ENCODE measurements around the gene TRIM29. TPM values are rescaled to one million over a fixed set of nuclear protein-coding genes. Genes with fewer than 3 reads are reported as not detected.
A peak's percentile ranks its signal among the peaks of the same experiment; 100 is the strongest.

The TRIM29 gene
- total RNA-seq, 1 experiment from 2014 or later = 293 TPM

- intact Hi-C loops (cut with micrococcal nuclease; ENCODE audit: unreplicated experiment) = no loop called here
- H3K27ac ChIP-seq = peak overlapping the region; percentile 58
- H3K9me2 ChIP-seq (ENCODE audit: insufficient read depth) = no peaks in the 10 kb centered on the region
- ChIA-PET POLR2A (ENCODE audit: unreplicated experiment) (interaction anchor here (0.6 to 0.7 kb wide), 3 partner anchors 29 to 1032 kb away, joined by 3 to 6 read pairs (median 6); no protein-coding TSS in a partner anchor), CTCF (interaction anchor here (0.8 kb wide), 1 partner anchor 30 kb away, joined by 3 read pairs; no protein-coding TSS in a partner anchor)
- peaks cover 3% of the 10 kb centered on the region; the same call in 1 of the 2 replicates for H3K36me3 ChIP-seq (ENCODE audit: low read depth)
- DNase-seq = peak in 1 of 2 experiments; percentile 79
- no peaks in the 10 kb centered on the region; the same call in 1 of the 2 replicates for H3K9me3 ChIP-seq (ENCODE audit: insufficient read depth, low read depth)
- H4K20me1 ChIP-seq (ENCODE audit: insufficient read depth) = no peaks in the 10 kb centered on the region
- TF ChIP-seq EZH2 (IDR thresholded peaks at IDR 0.05; ENCODE audit: low read depth) (no peak), CTCF (conservative IDR thresholded peaks at IDR 0.05) (no peak)
- no peaks in the 10 kb centered on the region for H3K79me2 ChIP-seq (ENCODE audit: low read depth)
- H3K4me3 ChIP-seq = no peak overlapping the region
- BruUV-seq (replicated peaks) = no TSS peak
- no peak overlapping the region; the same call in 1 of the 2 replicates for H2AFZ ChIP-seq
- peaks cover 4% of the 10 kb centered on the region; the same call in 1 of the 2 replicates for H3F3A ChIP-seq (ENCODE audit: insufficient read depth, low read depth)
- peaks cover 17% of the 10 kb centered on the region for H3K4me1 ChIP-seq (replicated peaks; ENCODE audit: insufficient read depth)
- H3K4me2 ChIP-seq = peak overlapping the region; percentile 58
- H3K27me3 ChIP-seq (ENCODE audit: insufficient read depth, low read depth) = no peaks in the 10 kb centered on the region
These were observed 15.3 kb upstream of the TRIM29 start for GRCh38 chr11:120153221-120153620.

DNA sequence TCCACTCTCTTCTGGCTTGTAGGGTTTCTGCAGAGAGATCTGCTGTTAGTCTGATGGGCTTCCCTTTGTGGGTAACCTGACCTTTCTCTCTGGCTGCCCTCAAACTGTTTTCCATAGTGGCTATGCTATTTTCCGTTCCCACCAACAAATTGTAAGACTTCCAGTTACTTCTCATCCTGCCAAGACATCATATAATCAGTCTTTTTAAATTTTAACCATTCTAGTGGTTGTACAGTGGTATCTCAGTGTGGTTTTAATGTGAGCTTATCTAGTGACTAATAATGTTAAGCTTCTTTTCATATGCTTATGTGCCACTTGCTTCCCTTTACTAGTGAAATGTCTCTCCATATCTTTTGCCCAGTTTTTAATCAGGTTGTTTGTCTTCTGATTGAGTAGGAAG is 13.6 kb upstream of the TRIM29 start:
- H2AFZ ChIP-seq = no peak overlapping the region
- no peak overlapping the region for H3K27ac ChIP-seq
- no peaks in the 10 kb centered on the region for H3K79me2 ChIP-seq (ENCODE audit: low read depth)
- TF ChIP-seq EZH2 (IDR thresholded peaks at IDR 0.05; ENCODE audit: low read depth) (no peak), CTCF (conservative IDR thresholded peaks at IDR 0.05) (no peak)
- no peaks in the 10 kb centered on the region for H4K20me1 ChIP-seq (ENCODE audit: insufficient read depth)
- peaks cover 4% of the 10 kb centered on the region; the same call in 1 of the 2 replicates for H3F3A ChIP-seq (ENCODE audit: insufficient read depth, low read depth)
- no peaks in the 10 kb centered on the region for H3K27me3 ChIP-seq (ENCODE audit: insufficient read depth, low read depth)
- intact Hi-C loops (cut with micrococcal nuclease; ENCODE audit: unreplicated experiment) = no loop called here
- ChIA-PET CTCF (no interaction called here), POLR2A (ENCODE audit: unreplicated experiment) (no interaction called here)
- peaks cover 22% of the 10 kb centered on the region for H3K4me1 ChIP-seq (replicated peaks; ENCODE audit: insufficient read depth)
- no peaks in the 10 kb centered on the region for H3K9me2 ChIP-seq (ENCODE audit: insufficient read depth)
- no peak overlapping the region for H3K4me3 ChIP-seq
- no peak overlapping the region for H3K4me2 ChIP-seq
- H3K9me3 ChIP-seq (ENCODE audit: insufficient read depth, low read depth) = no peaks in the 10 kb centered on the region
- no peak for DNase-seq
- H3K36me3 ChIP-seq (ENCODE audit: low read depth) = no peaks in the 10 kb centered on the region
- BruUV-seq (replicated peaks) = no TSS peak

DNA sequence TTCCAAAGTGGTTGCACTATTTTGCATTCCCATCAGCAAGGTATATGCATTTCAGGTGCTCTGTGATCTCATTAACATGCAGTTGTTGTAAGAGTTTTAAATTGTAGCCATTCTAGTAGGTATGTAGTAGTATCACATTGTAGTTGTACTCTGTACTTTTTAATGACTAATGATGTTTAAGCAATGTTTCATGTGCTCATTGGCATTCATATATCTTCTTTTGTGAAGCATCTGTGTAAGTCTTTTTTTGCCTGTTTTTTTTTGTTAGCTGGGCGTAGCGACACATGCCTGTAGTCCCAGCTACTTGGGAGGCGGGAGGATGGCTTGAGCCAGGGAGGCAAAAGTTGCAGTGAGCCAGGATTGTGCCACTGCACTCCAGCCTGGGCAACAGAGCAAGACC is 11.3 kb upstream of the TRIM29 start:
- DNase-seq = no peak
- ChIA-PET POLR2A (ENCODE audit: unreplicated experiment) (no interaction called here), CTCF (no interaction called here)
- intact Hi-C loops (cut with micrococcal nuclease; ENCODE audit: unreplicated experiment) = no loop called here
- no peak for TF ChIP-seq CTCF (conservative IDR thresholded peaks at IDR 0.05)
- no peak for TF ChIP-seq EZH2 (IDR thresholded peaks at IDR 0.05; ENCODE audit: low read depth)
- H3K79me2 ChIP-seq (ENCODE audit: low read depth) = no peaks in the 10 kb centered on the region
- no peaks in the 10 kb centered on the region for H3K36me3 ChIP-seq (ENCODE audit: low read depth)
- H3K9me2 ChIP-seq (ENCODE audit: insufficient read depth) = no peaks in the 10 kb centered on the region
- no peaks in the 10 kb centered on the region for H3K9me3 ChIP-seq (ENCODE audit: insufficient read depth, low read depth)
- no peak overlapping the region for H3K4me2 ChIP-seq
- peaks cover 22% of the 10 kb centered on the region for H3K4me1 ChIP-seq (replicated peaks; ENCODE audit: insufficient read depth)
- H2AFZ ChIP-seq = no peak overlapping the region
- H3K4me3 ChIP-seq = no peak overlapping the region
- peaks cover 4% of the 10 kb centered on the region; the same call in 1 of the 2 replicates for H3F3A ChIP-seq (ENCODE audit: insufficient read depth, low read depth)
- BruUV-seq (replicated peaks) = no TSS peak
- no peaks in the 10 kb centered on the region for H3K27me3 ChIP-seq (ENCODE audit: insufficient read depth, low read depth)
- no peak overlapping the region for H3K27ac ChIP-seq
- H4K20me1 ChIP-seq (ENCODE audit: insufficient read depth) = no peaks in the 10 kb centered on the region
